Measurements from ENCODE around the gene GYS1. TPM values are rescaled to one million over a fixed set of nuclear protein-coding genes. Genes with fewer than 3 reads are reported as not detected.

GYS1 gene
- total and polyA plus RNA-seq, 2 of the 8 experiments (the other 6 are each of a cell fraction or from before 2014, with no cell fraction given): 30.0 to 38.7 TPM

DNA sequence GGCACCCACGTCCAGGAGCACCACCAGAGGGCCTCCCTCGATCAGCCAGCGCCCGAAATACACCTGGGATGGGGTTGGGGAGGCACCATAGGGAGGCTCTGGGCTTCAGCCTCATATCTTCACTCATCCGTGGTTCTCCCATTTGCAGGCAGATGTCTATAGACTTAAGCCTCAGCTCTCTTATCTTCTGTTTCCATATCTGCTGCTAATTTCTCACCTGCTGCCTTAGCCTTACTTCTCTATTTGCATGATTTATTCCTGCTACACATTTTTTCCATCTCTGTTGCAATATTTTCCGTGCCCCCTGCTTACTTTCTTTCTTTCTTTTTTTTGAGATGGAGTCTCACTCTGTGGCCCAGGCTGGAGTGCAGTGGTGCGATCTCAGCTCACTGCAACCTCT, 5.8 kb downstream of the GYS1 start:
- no peak for TF ChIP-seq ZNF274 (IDR thresholded peaks at IDR 0.05; ENCODE audit: borderline replicate concordance, extremely low read depth, low read length)
- no peak for TF ChIP-seq BACH1 (IDR thresholded peaks at IDR 0.05; ENCODE audit: low read length)
- no peak for TF ChIP-seq NANOG (IDR thresholded peaks at IDR 0.05; ENCODE audit: insufficient read depth, low read depth, low read length, poor library complexity, severe bottlenecking)
- CTCF ChIA-PET (ENCODE audit: partially characterized antibody): interaction anchor here (0.7 to 1.9 kb wide), 7 partner anchors 11 to 324 kb away, joined by 3 to 12 read pairs (median 4); no protein-coding TSS in a partner anchor
- no peak for FAIRE-seq

More for the DNA sequence above, 5.8 kb downstream of the GYS1 start:
- no peak overlapping the region for H2BK20ac ChIP-seq (ENCODE audit: low read length)
- POLR2A ChIA-PET (ENCODE audit: partially characterized antibody): interaction anchor here (0.6 to 1.7 kb wide), 5 partner anchors 12 to 115 kb away, joined by 3 to 5 read pairs (median 4); partner anchors contain the start of genes FTL and PPP1R15A
- peaks cover 0 to 10% of the 10 kb centered on the region in 2 experiments for H4K20me1 ChIP-seq (replicated peaks in 1 of 2; ENCODE audit: control insufficient read depth in 1 of 2, insufficient read depth in 2 of 2, low read length in 2 of 2)
- no peak overlapping the region for H3K18ac ChIP-seq (ENCODE audit: extremely low read depth, low read length)
- no peak overlapping the region for H3K9ac ChIP-seq (replicated peaks in 1 of 4; ENCODE audit: extremely low read depth in 1 of 4, low read depth in 3 of 4, low read length in 3 of 4)
- 81% methylated on average over 7 of the region's 7 CpGs; no CpG with 5 or more reads in 1 of the 2 experiments for WGBS, 2 experiments (ENCODE audit: extremely low coverage in 1 of 2, insufficient coverage in 1 of 2, insufficient read length in 1 of 2, insufficient replicate concordance in 2 of 2, low coverage in 1 of 2, low lambda C conversion rate in 2 of 2, missing lambda C conversion rate in 1 of 2)
- no peak overlapping the region for H3K4me2 ChIP-seq (ENCODE audit: insufficient read depth in 1 of 2, low read depth in 2 of 2, low read length in 2 of 2)
- no peak overlapping the region for H2BK15ac ChIP-seq (ENCODE audit: low read length)
- no peak for DNase-seq (ENCODE audit: low read depth in 1 of 2, low spot score in 2 of 2)
- H2AFZ ChIP-seq (ENCODE audit: low read length): no peak overlapping the region
- no peak overlapping the region for H3K14ac ChIP-seq (ENCODE audit: insufficient read length)
- H3K9me3 ChIP-seq (ENCODE audit: insufficient read depth in 2 of 2, low read depth in 1 of 2, low read length in 1 of 2): no peaks in the 10 kb centered on the region
- H3K4me3 ChIP-seq (ENCODE audit: extremely low read depth in 1 of 4, insufficient read depth in 2 of 4, low read depth in 3 of 4, low read length in 4 of 4): no peak overlapping the region
- H3K56ac ChIP-seq (replicated peaks; ENCODE audit: insufficient read length, low read depth, low read length): no peak overlapping the region
- H3K27me3 ChIP-seq (replicated peaks in 1 of 4; ENCODE audit: control insufficient read depth in 3 of 4, extremely low read depth in 1 of 4, insufficient read depth in 3 of 4, low read length in 3 of 4): no peaks in the 10 kb centered on the region
- no peak overlapping the region for H4K91ac ChIP-seq (replicated peaks; ENCODE audit: insufficient read length, low read length)
- peaks cover 3 to 34% (median 10%) of the 10 kb centered on the region in 4 experiments; a peak in 5 of 8 replicates for H3K36me3 ChIP-seq (ENCODE audit: control insufficient read depth in 2 of 4, insufficient read depth in 4 of 4, low read length in 3 of 4)
- H3K27ac ChIP-seq (ENCODE audit: low read depth, low read length): no peak overlapping the region
- no peak overlapping the region for H3K4ac ChIP-seq (replicated peaks; ENCODE audit: insufficient read length, low read depth, low read length)
- H3K23me2 ChIP-seq (ENCODE audit: low read depth, low read length): no peaks in the 10 kb centered on the region; the same call in 1 of the 2 replicates
- no peak overlapping the region for H3K23ac ChIP-seq (ENCODE audit: insufficient read length)
- no peak overlapping the region for H2BK5ac ChIP-seq (ENCODE audit: low read depth, low read length)
- peaks cover 4% of the 10 kb centered on the region for H3K79me1 ChIP-seq (ENCODE audit: low read depth, low read length)
- H3K79me2 ChIP-seq (ENCODE audit: control insufficient read depth in 1 of 2, insufficient read depth in 2 of 2, low read length in 2 of 2): peaks cover 0 to 7% of the 10 kb centered on the region in 2 experiments; a peak in 1 of 4 replicates
- H2BK120ac ChIP-seq (replicated peaks; ENCODE audit: low read depth, low read length): no peak overlapping the region
- peaks cover 0 to 1% (median 0%) of the 10 kb centered on the region in 4 experiments; a peak in 2 of 7 replicates for H3K4me1 ChIP-seq (replicated peaks in 1 of 4; ENCODE audit: control insufficient read depth in 3 of 4, insufficient read depth in 4 of 4, low read length in 3 of 4)
- H4K5ac ChIP-seq (ENCODE audit: insufficient read length, low read depth, low read length): no peak overlapping the region
- no peak overlapping the region for H2AK5ac ChIP-seq (ENCODE audit: low read depth, low read length)
- no peak overlapping the region for H2BK12ac ChIP-seq (ENCODE audit: low read depth, low read length)
- H4K8ac ChIP-seq (ENCODE audit: extremely low read depth, insufficient read depth, low read length): no peak overlapping the region

Measured in H1 (cell line).